GM12892 (cell line): ENCODE data around the gene C12orf76.

Experiments used
- POLR2A ChIP-seq: IDR thresholded peaks from 2 replicates; pipeline ENCODE4 v1.6.1; 2011; ENCODE audit warnings: low read depth, low read length, control low read depth
- POLR2AphosphoS5 ChIP-seq: IDR thresholded peaks from 2 replicates; pipeline ENCODE4 v1.6.1; 2011; ENCODE audit warnings: low read depth, low read length, control low read depth
- TAF1 ChIP-seq: IDR thresholded peaks from 2 replicates; pipeline ENCODE4 v1.6.1; 2011; ENCODE audit warnings: low read depth, mild to moderate bottlenecking, control low read depth, low read length, borderline replicate concordance

DNA sequence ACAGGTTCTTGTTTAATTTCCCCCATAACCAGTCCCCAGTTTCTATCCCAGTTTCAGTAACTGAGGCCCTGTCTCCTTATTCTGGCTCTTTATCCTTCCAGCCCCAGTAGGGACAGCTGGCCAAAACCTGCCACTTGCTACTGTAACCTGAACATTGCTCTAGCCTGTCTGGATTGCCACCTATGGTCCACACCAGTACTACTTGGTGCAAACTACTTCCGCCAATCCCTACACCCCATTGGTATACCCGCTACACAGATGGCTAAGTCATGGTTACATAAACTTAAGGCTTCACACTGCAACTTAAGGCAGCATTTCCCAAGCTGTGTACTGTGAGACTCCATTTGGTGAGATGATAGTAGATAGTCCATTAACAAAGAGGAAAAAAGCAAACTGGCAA lies 20.3 kb upstream of the C12orf76 start:
- TF ChIP-seq POLR2A: no peak
- TF ChIP-seq POLR2AphosphoS5: no peak
- TF ChIP-seq TAF1: no peak
